ENCODE data around the gene HAND2.

Gene HAND2

DNA sequence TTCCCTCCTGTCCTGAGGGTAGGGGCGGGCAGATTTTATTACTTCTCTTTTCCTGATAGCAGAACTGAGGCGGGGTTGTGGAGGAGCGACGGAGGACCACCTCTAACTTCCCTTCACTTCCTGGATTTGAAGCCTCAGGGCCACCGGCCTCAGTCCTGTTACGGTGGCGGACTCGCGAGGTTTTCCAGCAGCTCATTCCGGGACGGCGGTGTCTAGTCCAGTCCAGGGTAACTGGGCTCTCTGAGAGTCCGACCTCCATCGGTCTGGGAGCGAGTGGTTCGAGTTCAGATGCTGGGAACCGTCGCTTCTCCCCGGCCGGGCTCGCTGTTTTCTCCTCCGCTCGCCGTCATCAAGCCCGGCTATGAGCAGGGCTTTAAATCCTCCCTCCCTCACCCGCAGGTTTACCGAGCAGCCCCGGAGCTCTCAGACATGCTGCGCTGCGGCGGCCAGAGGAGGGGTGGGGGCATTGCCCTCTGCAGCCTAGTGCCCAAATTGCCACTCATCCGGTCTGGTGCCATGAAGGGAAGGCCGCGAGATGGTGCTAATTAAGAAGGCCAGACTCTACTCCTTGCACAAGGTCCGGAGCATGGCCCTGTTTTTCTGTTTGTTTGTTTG is 23.3 kb downstream of the HAND2 start:
- no peaks in the 10 kb centered on the region for H3K9me3 Mint-ChIP-seq
- peaks cover 5% of the 10 kb centered on the region for H3K4me1 Mint-ChIP-seq (ENCODE audit: low read depth)
- H3K27me3 Mint-ChIP-seq (ENCODE audit: low read depth) = peaks cover 89% of the 10 kb centered on the region
- no peak for DNase-seq (ENCODE audit: low spot score)
- no peak overlapping the region for H3K27ac Mint-ChIP-seq
- H3K4me3 Mint-ChIP-seq = no peak overlapping the region
- peaks cover 1% of the 10 kb centered on the region for H3K36me3 Mint-ChIP-seq (ENCODE audit: low read depth)

DNA sequence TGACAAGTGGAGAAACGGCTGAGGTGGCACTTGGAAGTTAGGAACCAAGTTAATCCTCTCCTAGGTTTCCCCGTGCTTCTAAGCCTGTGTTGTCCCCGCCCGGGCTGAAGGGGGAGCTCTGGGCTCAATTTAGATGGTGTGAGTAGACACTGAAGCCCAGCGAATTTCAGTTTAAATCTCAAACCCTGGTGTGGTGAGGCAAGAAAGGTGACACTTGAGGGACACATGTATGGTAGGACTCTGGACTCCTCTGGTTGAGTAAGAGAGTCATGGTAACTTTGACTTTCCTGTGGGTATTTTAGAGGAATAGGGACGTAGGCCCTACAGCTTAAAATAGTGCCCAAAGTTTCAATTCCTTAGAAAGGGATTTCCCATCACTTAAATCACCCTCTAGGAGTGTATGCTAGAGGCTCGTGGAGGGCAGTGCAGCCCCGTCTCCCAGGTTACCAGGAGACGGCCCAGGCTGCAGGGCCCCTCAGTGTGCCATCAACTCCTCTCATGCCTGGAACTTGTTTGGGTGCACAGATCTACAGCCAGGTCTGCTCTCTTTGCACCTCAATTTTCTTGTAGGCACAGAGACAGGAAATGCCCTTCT is 24.0 kb downstream of the HAND2 start:
- no peak overlapping the region for H3K27ac Mint-ChIP-seq
- H3K9me3 Mint-ChIP-seq = no peaks in the 10 kb centered on the region
- peaks cover 8% of the 10 kb centered on the region for H3K4me1 Mint-ChIP-seq (ENCODE audit: low read depth)
- peaks cover 90% of the 10 kb centered on the region for H3K27me3 Mint-ChIP-seq (ENCODE audit: low read depth)
- no peak overlapping the region for H3K4me3 Mint-ChIP-seq
- peaks cover 1% of the 10 kb centered on the region for H3K36me3 Mint-ChIP-seq (ENCODE audit: low read depth)
- no peak for DNase-seq (ENCODE audit: low spot score)

DNA sequence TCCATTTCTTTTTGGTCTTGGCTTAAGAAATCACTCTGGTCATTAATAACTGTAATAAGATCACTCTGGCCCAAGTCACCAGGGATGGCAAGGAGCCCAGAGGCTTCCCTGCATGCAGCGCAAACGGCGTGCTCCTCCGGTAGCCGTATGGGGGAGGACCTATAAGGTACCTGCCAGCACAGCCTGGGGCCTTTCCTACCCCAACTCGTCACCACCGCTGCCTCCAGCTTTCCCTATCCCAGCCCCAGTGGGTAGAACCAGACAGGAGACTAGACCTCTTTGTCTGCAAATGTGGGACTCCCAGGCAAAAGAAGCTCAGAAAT is 25.9 kb downstream of the HAND2 start:
- Mint-ChIP-seq H3K4me3 (no peak overlapping the region), H3K27me3 (ENCODE audit: low read depth) (peaks cover 88% of the 10 kb centered on the region), H3K27ac (no peak overlapping the region), H3K4me1 (ENCODE audit: low read depth) (peaks cover 11% of the 10 kb centered on the region), H3K36me3 (ENCODE audit: low read depth) (peaks cover 3% of the 10 kb centered on the region), H3K9me3 (peaks cover 3% of the 10 kb centered on the region)
- no peak for DNase-seq (ENCODE audit: low spot score)

DNA sequence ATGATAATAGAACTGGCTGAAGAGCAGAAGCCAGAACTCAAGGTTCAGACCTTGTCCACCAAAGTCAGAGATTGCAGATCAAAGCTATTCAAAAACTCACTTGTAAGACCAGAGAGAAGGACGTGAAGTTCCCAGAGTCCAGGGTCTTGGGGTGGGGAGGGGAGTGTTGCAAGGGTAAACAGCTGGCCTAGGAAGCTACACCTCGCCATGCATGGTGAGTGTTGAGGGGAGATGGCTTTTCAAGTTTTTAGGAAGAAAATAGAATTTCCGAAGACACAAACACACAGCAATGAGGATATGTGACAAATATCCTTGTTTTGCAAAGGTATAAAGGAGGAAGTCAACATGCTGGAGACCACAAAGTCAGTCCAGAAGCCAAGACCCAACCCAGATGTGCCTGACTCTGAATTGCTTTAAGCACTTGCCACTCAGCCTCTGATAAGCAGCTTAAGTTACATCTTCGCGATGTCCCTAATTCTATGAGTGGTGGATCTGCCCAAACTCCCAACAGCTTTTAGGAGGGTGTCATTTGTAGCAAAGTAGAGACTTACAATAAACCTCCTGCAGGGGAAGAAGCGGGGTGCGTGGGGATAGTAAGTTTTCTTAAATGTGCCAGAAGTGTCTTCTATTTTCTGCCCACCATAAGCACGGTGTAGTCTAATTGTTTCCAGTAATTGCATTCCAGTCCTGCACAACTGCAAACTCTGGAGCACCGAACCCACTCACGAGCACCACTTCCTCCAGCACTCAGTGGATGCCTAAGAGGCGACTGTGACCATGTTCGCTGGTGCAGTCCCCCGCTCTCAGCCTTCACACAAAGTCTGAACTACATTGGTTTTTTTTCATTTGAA is 26.5 kb downstream of the HAND2 start:
- Mint-ChIP-seq H3K4me1 (ENCODE audit: low read depth) (peaks cover 8% of the 10 kb centered on the region), H3K27me3 (ENCODE audit: low read depth) (peaks cover 88% of the 10 kb centered on the region), H3K27ac (no peak overlapping the region), H3K36me3 (ENCODE audit: low read depth) (peaks cover 3% of the 10 kb centered on the region), H3K4me3 (no peak overlapping the region), H3K9me3 (peaks cover 3% of the 10 kb centered on the region)
- DNase-seq (ENCODE audit: low spot score) = no peak

DNA sequence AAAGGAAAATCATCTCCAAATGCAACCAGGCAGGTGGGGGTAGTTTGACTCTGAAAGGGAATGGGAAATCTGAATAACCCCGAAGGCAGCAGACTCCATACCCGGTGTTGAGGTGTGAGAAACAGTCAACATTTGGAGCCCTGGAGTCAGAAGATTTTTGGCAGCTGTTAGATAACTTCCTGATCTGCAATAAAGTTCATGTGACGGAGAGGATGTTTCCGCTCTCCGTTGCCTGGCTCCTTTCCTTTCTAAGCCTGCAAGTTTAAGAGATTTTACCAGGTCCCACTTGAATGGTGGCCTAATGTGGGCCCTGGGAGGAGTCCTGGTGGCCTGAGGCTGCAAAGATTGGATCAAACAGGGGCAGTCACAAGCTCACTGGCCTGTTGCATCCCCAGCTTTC is 27.7 kb downstream of the HAND2 start:
- H3K4me3 Mint-ChIP-seq = no peak overlapping the region
- H3K36me3 Mint-ChIP-seq (ENCODE audit: low read depth) = peaks cover 3% of the 10 kb centered on the region
- H3K9me3 Mint-ChIP-seq = peaks cover 3% of the 10 kb centered on the region
- H3K27me3 Mint-ChIP-seq (ENCODE audit: low read depth) = peaks cover 86% of the 10 kb centered on the region
- peaks cover 6% of the 10 kb centered on the region for H3K4me1 Mint-ChIP-seq (ENCODE audit: low read depth)
- H3K27ac Mint-ChIP-seq = no peak overlapping the region
- no peak for DNase-seq (ENCODE audit: low spot score)

DNA sequence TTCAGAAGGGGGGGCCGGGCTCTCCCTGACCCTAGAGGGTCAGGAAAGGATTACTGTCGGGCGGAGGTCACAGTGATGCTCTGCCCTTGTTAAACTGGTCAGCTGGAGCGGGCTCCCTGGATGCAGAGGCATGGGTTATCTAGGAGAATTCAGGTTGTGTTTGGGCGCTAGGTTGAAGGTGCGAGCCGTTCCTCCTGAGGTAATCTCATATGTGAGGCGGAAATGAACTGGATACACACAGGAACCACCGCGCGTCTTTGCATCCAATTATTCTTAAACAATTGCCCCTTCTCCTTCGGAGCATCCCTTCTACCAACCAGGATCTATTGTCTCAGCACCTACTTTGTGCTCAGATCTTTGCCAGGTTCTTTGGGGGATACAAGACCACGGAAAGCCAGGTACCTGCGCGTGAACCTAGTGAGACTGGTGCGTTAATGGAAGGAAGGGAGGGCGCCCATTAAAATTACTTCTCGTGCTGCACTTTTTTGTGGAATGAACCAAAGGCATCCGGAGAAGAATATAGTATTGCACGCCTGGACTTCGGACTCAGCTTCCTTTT is 28.4 kb downstream of the HAND2 start:
- Mint-ChIP-seq H3K4me3 (no peak overlapping the region), H3K4me1 (ENCODE audit: low read depth) (peaks cover 6% of the 10 kb centered on the region), H3K27me3 (ENCODE audit: low read depth) (peaks cover 86% of the 10 kb centered on the region), H3K27ac (no peak overlapping the region), H3K9me3 (peaks cover 3% of the 10 kb centered on the region), H3K36me3 (ENCODE audit: low read depth) (peaks cover 3% of the 10 kb centered on the region)
- DNase-seq (ENCODE audit: low spot score) = no peak

DNA sequence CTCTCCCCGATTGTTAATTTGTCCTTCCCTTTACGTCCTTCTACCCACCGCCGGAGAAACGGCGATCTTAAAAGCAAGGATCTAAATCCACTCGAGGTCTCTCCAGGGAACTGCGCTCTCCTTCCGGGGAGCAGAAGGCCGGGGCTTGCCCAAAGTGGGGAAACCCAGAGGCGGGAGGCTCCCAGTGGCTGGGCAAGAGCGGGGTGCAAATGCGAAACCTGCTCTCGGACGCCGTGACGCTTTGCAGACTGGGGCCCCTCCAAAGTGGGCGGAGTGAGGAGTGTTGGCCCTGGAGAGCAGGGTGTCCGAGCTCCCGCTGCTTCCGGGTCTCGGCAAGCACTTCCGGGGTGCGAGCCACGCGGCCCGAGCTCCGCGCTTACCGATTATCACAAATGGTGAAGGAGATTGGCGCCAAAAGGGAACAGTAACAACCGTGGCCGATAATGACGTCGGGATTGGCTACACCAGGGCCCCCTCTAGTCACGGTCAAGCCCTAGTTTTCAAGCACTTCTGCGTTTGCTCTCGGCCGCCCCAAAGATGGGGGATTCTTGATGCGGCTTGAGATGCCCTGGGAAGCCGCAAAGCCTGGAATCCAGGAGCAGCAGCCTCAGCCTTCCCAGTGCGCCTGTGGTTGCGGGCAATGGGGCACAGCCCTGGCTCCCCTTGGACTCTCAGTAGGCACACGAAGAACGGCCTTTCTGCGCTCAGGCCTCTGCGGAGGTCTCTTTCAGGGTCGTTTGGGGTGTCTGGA is 29.0 kb downstream of the HAND2 start:
- Mint-ChIP-seq H3K27ac (no peak overlapping the region), H3K9me3 (peaks cover 3% of the 10 kb centered on the region), H3K36me3 (ENCODE audit: low read depth) (peaks cover 3% of the 10 kb centered on the region), H3K4me1 (ENCODE audit: low read depth) (peaks cover 6% of the 10 kb centered on the region), H3K4me3 (peak overlapping the region; percentile 51), H3K27me3 (ENCODE audit: low read depth) (peaks cover 84% of the 10 kb centered on the region)
- DNase-seq (ENCODE audit: low spot score) = no peak

DNA sequence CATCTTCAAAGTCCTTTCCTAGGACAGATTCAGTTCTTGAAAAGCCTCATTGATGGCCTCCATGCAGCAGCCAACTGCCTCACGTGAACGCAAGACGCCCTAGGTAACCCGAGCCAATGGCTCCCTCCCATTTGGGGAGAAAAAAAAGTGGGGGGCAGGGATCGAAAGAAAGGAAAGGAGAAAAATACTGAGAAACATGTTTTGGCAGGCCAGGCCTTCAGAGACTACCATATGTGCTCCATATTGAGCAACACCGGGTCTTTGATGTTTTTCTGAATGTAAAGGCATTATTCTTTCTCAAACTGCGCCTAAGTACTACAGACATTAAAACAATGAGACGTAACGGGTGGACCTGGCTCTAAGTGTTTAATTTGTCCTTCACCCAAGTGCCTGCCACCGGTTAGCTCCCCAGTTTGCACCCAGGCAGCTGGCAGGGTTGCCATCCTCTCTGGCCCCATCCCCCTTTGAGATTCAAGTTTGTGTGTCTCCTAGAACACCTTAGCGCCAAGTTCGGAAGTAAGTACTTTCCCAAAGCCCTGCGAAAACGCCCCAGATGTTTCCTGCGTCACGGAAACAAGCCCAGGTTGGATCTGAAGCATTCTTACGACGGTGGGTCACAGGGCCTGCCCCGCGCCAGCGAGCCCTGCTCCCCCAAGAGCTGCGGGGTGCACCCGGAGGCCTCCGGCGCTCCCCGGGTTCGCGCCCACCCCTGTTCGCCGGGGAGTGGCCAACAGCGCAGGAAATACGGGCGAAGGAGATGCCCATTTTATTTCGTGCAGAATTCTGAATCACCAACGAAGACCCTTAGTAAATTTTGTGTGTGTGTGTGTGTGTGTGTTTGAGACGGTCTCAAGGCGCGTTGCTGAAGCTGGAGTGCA is 30.1 kb downstream of the HAND2 start:
- no peak overlapping the region for H3K27ac Mint-ChIP-seq

DNA sequence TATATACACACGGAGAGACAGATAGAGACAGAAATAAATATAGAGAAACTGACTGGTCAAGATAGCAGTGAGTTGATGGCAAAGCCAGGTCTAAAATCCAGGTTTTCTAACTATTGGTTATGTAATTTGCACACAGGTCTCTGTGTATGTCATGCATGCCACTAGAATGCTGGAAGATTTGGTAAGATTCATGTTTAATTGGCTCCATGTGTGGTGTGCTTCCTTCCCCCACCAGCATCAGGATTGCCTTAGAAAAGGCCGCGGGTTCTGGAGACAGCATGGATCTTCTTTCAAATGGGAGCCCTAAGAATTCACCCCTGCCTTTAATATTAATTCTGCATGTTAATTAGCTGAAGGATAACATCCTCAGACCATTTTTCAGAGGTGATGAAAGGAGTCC is 31.3 kb downstream of the HAND2 start:
- Mint-ChIP-seq H3K4me1 (ENCODE audit: low read depth) (peaks cover 12% of the 10 kb centered on the region), H3K27me3 (ENCODE audit: low read depth) (peaks cover 77% of the 10 kb centered on the region), H3K27ac (no peak overlapping the region), H3K4me3 (no peak overlapping the region), H3K9me3 (peaks cover 3% of the 10 kb centered on the region), H3K36me3 (ENCODE audit: low read depth) (peaks cover 3% of the 10 kb centered on the region)
- DNase-seq (ENCODE audit: low spot score) = no peak

More for the DNA sequence above, 30.1 kb downstream of the HAND2 start:
- no peak for DNase-seq (ENCODE audit: low spot score)
- H3K9me3 Mint-ChIP-seq = peaks cover 3% of the 10 kb centered on the region
- peak overlapping the region; percentile 63 for H3K4me3 Mint-ChIP-seq
- H3K36me3 Mint-ChIP-seq (ENCODE audit: low read depth) = peaks cover 3% of the 10 kb centered on the region
- peaks cover 83% of the 10 kb centered on the region for H3K27me3 Mint-ChIP-seq (ENCODE audit: low read depth)
- H3K4me1 Mint-ChIP-seq (ENCODE audit: low read depth) = peaks cover 6% of the 10 kb centered on the region

DNA sequence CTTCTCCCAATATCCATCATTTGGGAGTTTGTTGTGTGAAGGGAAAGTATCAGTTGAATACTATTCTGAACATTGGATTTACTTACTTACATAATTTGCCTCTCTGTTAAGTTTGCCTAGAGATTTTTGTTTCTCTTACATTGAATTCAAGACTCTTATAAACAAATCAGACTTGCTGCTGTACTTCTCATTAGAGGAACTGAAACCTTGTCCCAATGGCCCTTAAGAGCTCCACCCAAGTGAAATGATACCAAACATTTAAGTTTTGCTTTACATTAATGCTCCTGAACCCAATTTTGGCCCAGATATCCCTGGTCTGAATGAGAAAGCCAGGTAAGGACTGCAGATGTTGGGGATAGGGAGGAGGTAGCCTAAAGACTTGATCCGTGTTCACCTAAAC is 32.0 kb downstream of the HAND2 start:
- H3K27me3 Mint-ChIP-seq (ENCODE audit: low read depth) = peaks cover 73% of the 10 kb centered on the region

DNA sequence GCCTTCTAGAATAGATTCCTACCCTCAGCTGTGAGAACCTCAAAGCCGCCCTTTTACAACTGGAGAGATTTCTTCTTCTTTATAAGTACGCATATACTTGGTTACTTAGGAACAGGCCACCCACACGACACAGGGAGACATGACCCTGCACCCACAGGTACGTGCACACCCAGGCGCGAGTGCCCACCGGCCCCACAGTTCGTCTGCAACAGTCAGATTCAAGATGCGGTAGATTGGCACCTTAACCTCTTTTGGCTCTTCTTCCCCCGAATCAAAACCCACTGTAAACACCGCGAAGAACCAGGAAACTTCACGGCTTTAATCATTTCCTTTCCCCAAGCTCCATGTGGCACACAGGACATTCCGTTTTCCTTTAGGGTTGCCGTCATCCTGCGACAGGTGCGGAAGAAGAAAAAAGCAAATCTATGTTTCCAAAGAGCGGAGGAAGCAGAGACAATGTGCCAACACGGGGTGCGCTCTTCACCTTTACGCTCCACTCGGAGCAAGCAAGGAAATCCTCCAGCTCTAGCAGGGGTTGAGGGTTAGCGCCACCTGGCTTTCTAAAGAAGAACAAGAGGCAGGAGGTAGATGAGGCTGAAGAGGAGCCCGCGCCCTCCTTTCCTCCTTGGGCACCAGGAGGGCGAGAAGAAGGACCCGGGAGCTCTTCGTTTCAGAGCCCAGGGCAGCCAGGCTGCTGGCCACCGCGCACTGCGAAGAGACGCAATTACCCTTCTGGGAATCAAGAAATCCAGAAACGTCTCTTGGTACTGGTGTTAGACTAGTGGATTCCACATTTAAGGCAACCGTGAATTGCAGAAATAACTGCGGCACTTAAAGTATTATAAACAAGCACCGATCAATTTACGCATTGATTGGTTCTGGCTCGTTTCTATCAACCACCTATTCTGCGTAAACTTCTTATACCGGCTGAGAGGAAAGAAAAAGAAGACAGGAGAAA is 35.7 kb downstream of the HAND2 start:
- Mint-ChIP-seq H3K4me1 (ENCODE audit: low read depth) (peaks cover 14% of the 10 kb centered on the region), H3K27ac (no peak overlapping the region), H3K4me3 (peak overlapping the region; percentile 88), H3K36me3 (ENCODE audit: low read depth) (no peaks in the 10 kb centered on the region), H3K9me3 (no peaks in the 10 kb centered on the region), H3K27me3 (ENCODE audit: low read depth) (peaks cover 44% of the 10 kb centered on the region)
- DNase-seq (ENCODE audit: low spot score) = peak; percentile 46

More for the DNA sequence above, 32.0 kb downstream of the HAND2 start:
- Mint-ChIP-seq H3K27ac (no peak overlapping the region), H3K4me3 (no peak overlapping the region), H3K4me1 (ENCODE audit: low read depth) (peaks cover 12% of the 10 kb centered on the region), H3K36me3 (ENCODE audit: low read depth) (peaks cover 3% of the 10 kb centered on the region), H3K9me3 (peaks cover 3% of the 10 kb centered on the region)
- DNase-seq (ENCODE audit: low spot score) = no peak

DNA sequence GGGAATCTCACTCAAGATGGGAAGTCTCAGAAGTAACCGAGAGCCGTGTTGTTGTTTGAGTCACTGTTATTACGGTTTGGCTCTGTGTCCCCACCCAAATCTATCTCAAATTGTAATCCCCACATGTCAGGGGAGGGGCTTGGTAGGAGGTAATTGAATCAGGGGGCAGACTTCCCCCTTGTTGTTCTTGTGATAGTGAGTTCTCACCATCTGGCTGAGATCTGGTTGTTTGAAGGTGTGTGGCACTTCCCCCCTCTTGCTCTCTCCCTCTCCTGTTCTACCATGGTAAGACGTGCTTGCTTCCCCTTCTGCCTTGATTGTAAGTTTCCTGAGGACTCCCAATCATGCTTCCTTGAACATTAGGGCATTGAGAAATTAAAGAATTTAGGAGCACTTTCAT is 37.0 kb downstream of the HAND2 start:
- H3K36me3 Mint-ChIP-seq (ENCODE audit: low read depth) = no peaks in the 10 kb centered on the region
- H3K27ac Mint-ChIP-seq = no peak overlapping the region
- no peak overlapping the region for H3K4me3 Mint-ChIP-seq
- no peak for DNase-seq (ENCODE audit: low spot score)
- H3K4me1 Mint-ChIP-seq (ENCODE audit: low read depth) = peaks cover 14% of the 10 kb centered on the region
- H3K27me3 Mint-ChIP-seq (ENCODE audit: low read depth) = peaks cover 32% of the 10 kb centered on the region
- H3K9me3 Mint-ChIP-seq = no peaks in the 10 kb centered on the region
